H1 (cell line): ENCODE results near the gene NCK1. TPM values are rescaled to one million over a fixed set of nuclear protein-coding genes. Genes with fewer than 3 reads are reported as not detected.

Source experiments
- CHD7 ChIP-seq: fragments of 300-600 bp; sonication (generic); IDR thresholded peaks from 2 replicates; pipeline ENCODE4 v1.7.1; 2012; ENCODE audit warnings: low read length, moderate library complexity, mild to moderate bottlenecking, inconsistent platforms; ENCODE audit not compliant: insufficient replicate concordance
- KDM4A ChIP-seq: IDR thresholded peaks from one replicate; pipeline ENCODE4 v1.7.1; 2012; ENCODE audit warnings: low read depth, mild to moderate bottlenecking, moderate library complexity, low read length, inconsistent platforms; ENCODE audit not compliant: severe bottlenecking
- SIN3A ChIP-seq, 2 experiments: IDR thresholded peaks in 1 of 2; conservative IDR thresholded peaks in 1 of 2; 2 replicates each; pipeline ENCODE4 v1.6.1; 2011 to 2012; ENCODE audit warnings: low read length in 2 of 2, improper control_type of control experiment in 1 of 2, low read depth in 1 of 2, mild to moderate bottlenecking in 1 of 2
- polyA plus RNA-seq, 7 experiments: library from polyadenylated mRNA; depleted of rRNA in 3 of 7; stranded (reverse) in 5 of 7; unstranded in 2 of 7; fragments of >200 nt in 5 of 7; fragments of 200-250 nt in 2 of 7; gene quantifications; 1 replicate in 5 of 7; 2 replicates in 1 of 7; 4 replicates in 1 of 7; pipeline versions ENCODE4 v1.2.1 to v1.2.3, GENCODE V29; 2011 to 2013; ENCODE audit warnings: missing spikeins in 2 of 7, mixed read lengths in 2 of 7
- total RNA-seq: library from RNA; stranded (reverse); fragmentation: NEBNext Ultra II Directional; extraction: Animal tissue kit (Norgen Biotek cat#: 25700); gene quantifications from 2 replicates; pipeline ENCODE4 v1.2.1, GENCODE V29; 2021

The NCK1 gene
- total and polyA plus RNA-seq, 2 of the 8 experiments (the other 6 are each of a cell fraction or from before 2014, with no cell fraction given), result 10.0 to 28.5 TPM

GRCh38 chr3:136928240-136928639, 66.2 kb downstream of the NCK1 start (continued):
- TF ChIP-seq CHD7 (no peak), SIN3A (conservative IDR thresholded peaks at IDR 0.05 in 1 of 2, IDR thresholded peaks at IDR 0.05 in 1 of 2; ENCODE audit: low read depth in 1 of 2, low read length in 2 of 2) (no peak), KDM4A (no peak)
